Airway epithelial cell (primary cell): Measurements from ENCODE around the gene EPO. TPM values are rescaled to one million over a fixed set of nuclear protein-coding genes. Genes with fewer than 3 reads are reported as not detected.

Experiments
- total RNA-seq: library from RNA; depleted of rRNA; stranded (reverse); fragments of >200 nt; gene quantifications from 2 replicates; pipeline ENCODE4 v1.2.3, GENCODE V29; 2015

The EPO gene
- not detected in 2 replicates for total RNA-seq

GRCh38 chr7:100720279-100720670, at the start of gene EPO:
Gene EPO, plus strand, starts transcription at chr7:100720468. Its CDS starts 513 bp downstream, at chr7:100720981.

DNA sequence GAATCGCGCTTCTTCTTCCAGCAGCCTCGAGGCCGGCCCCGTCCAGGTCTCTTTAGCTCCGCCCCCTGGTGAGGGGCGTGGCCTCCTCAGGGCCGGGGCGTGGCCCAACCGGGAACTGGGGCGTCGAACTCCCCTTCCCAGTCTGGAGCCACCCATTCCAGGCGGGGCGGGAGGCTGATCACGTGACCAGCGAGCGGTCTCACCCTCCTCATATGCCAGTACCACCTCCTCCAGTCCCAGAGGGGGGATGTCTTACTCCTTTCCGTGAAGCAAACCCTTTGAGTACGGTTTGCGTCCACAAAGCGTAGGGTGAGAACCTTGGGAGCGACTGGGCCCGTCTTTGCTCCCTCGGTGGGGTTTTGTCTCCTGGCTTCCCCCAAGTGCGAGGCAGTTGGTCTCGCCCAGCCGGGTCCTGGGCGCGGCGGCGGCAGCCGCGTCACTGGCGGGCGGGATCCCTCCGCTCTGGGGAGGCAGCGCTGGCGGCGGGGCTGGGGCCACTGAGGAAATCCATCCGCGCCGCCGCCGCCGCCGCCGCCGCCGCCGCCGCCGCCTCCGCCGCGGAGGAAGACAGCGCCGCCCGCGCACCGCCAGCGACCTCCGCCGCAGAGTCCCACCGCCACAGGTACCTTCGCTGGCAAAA, 46.8 kb upstream of the EPO start, which contains the start of gene GNB2:
Gene GNB2 (plus strand): TSS at position 439 of the 640 bp plus-strand sequence. CDS start 2,526 bp downstream, outside the sequence.

GRCh38 chr7:100694098-100694745, 26.0 kb upstream of the EPO start, which contains the start of gene GIGYF1:
Gene GIGYF1, minus strand, starts transcription at chr7:100694250. Its CDS starts 6,012 bp downstream, at chr7:100688238.

DNA sequence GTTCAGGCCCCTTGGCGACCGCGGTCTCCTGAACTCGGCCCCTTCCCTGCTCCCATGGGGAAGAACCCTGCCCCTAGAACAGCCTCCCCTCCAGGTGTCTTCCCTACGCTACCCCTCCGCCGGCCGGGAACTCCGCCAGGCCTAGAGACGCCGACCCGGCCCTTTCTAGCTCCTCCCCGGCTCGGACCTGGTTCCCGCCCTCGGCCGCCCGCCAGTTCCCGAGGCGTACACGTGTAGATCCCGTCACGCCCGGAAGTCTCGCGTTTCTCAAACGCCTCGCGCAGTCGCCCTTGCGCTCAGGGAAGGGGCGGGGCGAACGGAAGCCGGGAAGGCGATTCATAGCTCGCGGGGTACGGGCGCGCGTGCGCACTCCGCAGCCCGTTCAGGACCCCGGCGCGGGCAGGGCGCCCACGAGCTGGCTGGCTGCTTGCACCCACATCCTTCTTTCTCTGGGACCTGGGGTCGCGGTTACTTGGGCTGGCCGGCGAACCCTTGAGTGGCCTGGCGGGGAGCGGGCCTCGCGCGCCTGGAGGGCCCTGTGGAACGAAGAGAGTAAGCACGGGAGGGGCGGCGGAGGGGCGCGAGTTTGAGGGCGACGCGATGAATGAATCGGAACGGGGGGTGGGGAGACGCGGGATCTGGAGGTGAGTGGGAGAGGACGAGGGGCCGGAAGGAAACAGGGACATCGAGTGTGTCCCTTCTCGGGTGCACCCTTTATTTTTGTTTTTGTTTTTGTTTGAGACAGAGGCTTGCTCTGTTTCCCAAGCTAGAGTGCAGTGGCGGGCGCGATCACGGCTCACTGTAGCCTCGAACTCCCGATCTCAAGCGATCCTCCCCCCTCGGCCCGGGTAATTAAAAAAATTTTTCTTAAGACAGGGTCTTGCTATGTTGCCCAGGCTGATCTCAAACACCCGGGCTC, 14.3 kb upstream of the EPO start, which contains the start of gene POP7:
Gene POP7 (plus strand): TSS at position 369 of the 919 bp plus-strand sequence. CDS start 710 bp downstream, outside the sequence.

Other genes with a start within 250 kb of the EPO start
- gene TSC22D4, start 241.3 kb upstream of the EPO start, total RNA-seq: 32.3 and 45.8 TPM in 2 replicates
- 0.65 and 2.1 TPM in 2 replicates for gene NYAP1, start 236.5 kb upstream of the EPO start, total RNA-seq
- 11.7 and 13.3 TPM in 2 replicates for gene AGFG2, start 181.3 kb upstream of the EPO start, total RNA-seq
- gene SAP25, start 146.6 kb upstream of the EPO start, total RNA-seq: 0.35 TPM in 1 of 2 replicates, not detected in the other
- 23.6 and 41.6 TPM in 2 replicates for gene LRCH4, start 134.3 kb upstream of the EPO start, total RNA-seq
- gene FBXO24, start 134.1 kb upstream of the EPO start, total RNA-seq: 0.21 and 0.28 TPM in 2 replicates
- 4.6 and 7.0 TPM in 2 replicates for gene PCOLCE, start 118.1 kb upstream of the EPO start, total RNA-seq
- 17.2 and 21.1 TPM in 2 replicates for gene MOSPD3, start 107.9 kb upstream of the EPO start, total RNA-seq
- 0.05 and 0.71 TPM in 2 replicates for gene TFR2, start 78.9 kb upstream of the EPO start, total RNA-seq
- not detected in 2 replicates for gene ACTL6B, start 64.0 kb upstream of the EPO start, total RNA-seq
- 255 and 264 TPM in 2 replicates for gene GNB2, start 46.7 kb upstream of the EPO start, total RNA-seq
- 7.4 and 9.7 TPM in 2 replicates for gene GIGYF1, start 26.2 kb upstream of the EPO start, total RNA-seq
- 39.9 and 54.2 TPM in 2 replicates for gene POP7, start 14.3 kb upstream of the EPO start, total RNA-seq
- not detected in 2 replicates for gene ZAN, start 13.1 kb downstream of the EPO start, total RNA-seq
- 74.9 and 101 TPM in 2 replicates for gene EPHB4, start 107.1 kb downstream of the EPO start, total RNA-seq
- gene SLC12A9, start 132.2 kb downstream of the EPO start, total RNA-seq: 12.2 and 20.5 TPM in 2 replicates
- 166 and 169 TPM in 2 replicates for gene TRIP6, start 146.9 kb downstream of the EPO start, total RNA-seq
- gene SRRT, start 154.6 kb downstream of the EPO start, total RNA-seq: 66.3 and 73.5 TPM in 2 replicates
- gene UFSP1, start 169.2 kb downstream of the EPO start, total RNA-seq: 3.0 and 3.5 TPM in 2 replicates
- gene ACHE, start 175.4 kb downstream of the EPO start, total RNA-seq: not detected in 2 replicates
- gene MUC3A, start 229.1 kb downstream of the EPO start, total RNA-seq: not detected in 2 replicates
- under 0.01 TPM in 1 of 2 replicates, not detected in the other for gene MUC12, start 249.1 kb downstream of the EPO start, total RNA-seq